ENCODE results near the gene FBXW5. TPM values are rescaled to one million over a fixed set of nuclear protein-coding genes. Genes with fewer than 3 reads are reported as not detected.

FBXW5 gene
- total RNA-seq, 1 donor: 157 TPM

DNA sequence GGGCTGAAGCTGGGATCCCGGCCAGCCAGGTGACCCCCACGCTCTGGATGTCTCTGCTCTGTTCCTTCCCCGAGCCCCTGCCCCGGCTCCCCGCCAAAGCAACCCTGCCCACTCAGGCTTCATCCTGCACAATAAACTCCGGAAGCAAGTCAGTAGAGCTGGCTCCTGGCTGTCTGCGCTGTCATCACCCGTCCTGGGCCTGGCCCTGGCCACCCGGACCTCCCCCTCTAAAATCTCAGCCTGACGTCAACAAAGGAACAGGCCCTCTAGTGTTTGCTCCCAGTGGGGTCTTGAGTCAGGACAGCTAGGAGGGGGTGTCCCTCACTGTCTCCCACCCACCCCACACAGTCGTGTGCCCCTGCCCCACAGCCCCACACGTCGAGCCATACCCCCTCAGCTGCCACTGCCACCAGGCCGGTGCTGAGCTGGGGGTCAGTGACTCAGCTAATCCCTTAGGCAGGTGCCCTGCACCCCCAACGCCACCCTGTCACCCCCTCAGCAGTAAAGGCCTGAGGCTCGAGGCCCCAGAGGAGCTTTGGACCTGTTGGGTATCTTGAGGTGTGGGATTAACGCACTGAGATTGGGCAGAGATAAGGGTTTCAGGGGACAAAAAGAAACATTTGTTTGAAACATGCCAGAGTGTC is 37.2 kb upstream of the FBXW5 start:
- Histone ChIP-seq H3K4me1 (ENCODE audit: insufficient read depth, low read length) (peaks cover 5% of the 10 kb centered on the region), H3K27me3 (ENCODE audit: insufficient read depth, low read length) (peaks cover 24% of the 10 kb centered on the region), H3K9me3 (ENCODE audit: low read depth, low read length) (no peaks in the 10 kb centered on the region), H3K27ac (ENCODE audit: low read depth, low read length) (no peak overlapping the region), H4K20me1 (ENCODE audit: insufficient read depth, low read length) (no peaks in the 10 kb centered on the region), H3K36me3 (ENCODE audit: insufficient read depth, low read length) (no peaks in the 10 kb centered on the region), H3K4me2 (ENCODE audit: insufficient read depth, low read length) (no peak overlapping the region), H3K79me2 (ENCODE audit: insufficient read depth, low read length) (no peaks in the 10 kb centered on the region), H3K4me3 (ENCODE audit: insufficient read depth, low read length) (no peak overlapping the region), H2AFZ (ENCODE audit: low read length) (no peak overlapping the region)
- no peak for DNase-seq (ENCODE audit: insufficient read length, low spot score, missing footprints)
- TF ChIP-seq, protein P1, sequence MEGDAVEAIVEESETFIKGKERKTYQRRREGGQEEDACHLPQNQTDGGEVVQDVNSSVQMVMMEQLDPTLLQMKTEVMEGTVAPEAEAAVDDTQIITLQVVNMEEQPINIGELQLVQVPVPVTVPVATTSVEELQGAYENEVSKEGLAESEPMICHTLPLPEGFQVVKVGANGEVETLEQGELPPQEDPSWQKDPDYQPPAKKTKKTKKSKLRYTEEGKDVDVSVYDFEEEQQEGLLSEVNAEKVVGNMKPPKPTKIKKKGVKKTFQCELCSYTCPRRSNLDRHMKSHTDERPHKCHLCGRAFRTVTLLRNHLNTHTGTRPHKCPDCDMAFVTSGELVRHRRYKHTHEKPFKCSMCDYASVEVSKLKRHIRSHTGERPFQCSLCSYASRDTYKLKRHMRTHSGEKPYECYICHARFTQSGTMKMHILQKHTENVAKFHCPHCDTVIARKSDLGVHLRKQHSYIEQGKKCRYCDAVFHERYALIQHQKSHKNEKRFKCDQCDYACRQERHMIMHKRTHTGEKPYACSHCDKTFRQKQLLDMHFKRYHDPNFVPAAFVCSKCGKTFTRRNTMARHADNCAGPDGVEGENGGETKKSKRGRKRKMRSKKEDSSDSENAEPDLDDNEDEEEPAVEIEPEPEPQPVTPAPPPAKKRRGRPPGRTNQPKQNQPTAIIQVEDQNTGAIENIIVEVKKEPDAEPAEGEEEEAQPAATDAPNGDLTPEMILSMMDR (IDR thresholded peaks at IDR 0.05; ENCODE audit: extremely low read depth, low read depth, low read length): no peak

GRCh38 chr9:136980669-136981478 is 36.3 kb upstream of the FBXW5 start:
- no peak overlapping the region for H3K4me2 ChIP-seq (ENCODE audit: insufficient read depth, low read length)
- no peaks in the 10 kb centered on the region for H4K20me1 ChIP-seq (ENCODE audit: insufficient read depth, low read length)
- H3K27ac ChIP-seq (ENCODE audit: low read depth, low read length): no peak overlapping the region
- H3K4me1 ChIP-seq (ENCODE audit: insufficient read depth, low read length): peaks cover 5% of the 10 kb centered on the region
- no peak for DNase-seq (ENCODE audit: insufficient read length, low spot score, missing footprints)
- H3K4me3 ChIP-seq (ENCODE audit: insufficient read depth, low read length): no peak overlapping the region
- H3K36me3 ChIP-seq (ENCODE audit: insufficient read depth, low read length): no peaks in the 10 kb centered on the region
- H2AFZ ChIP-seq (ENCODE audit: low read length): no peak overlapping the region
- H3K79me2 ChIP-seq (ENCODE audit: insufficient read depth, low read length): no peaks in the 10 kb centered on the region
- TF ChIP-seq, protein P1 (IDR thresholded peaks at IDR 0.05; ENCODE audit: extremely low read depth, low read depth, low read length): no peak
- H3K9me3 ChIP-seq (ENCODE audit: low read depth, low read length): no peaks in the 10 kb centered on the region
- H3K27me3 ChIP-seq (ENCODE audit: insufficient read depth, low read length): peaks cover 19% of the 10 kb centered on the region

- Histone ChIP-seq H2AFZ (ENCODE audit: low read length) (no peak overlapping the region), H3K4me1 (ENCODE audit: insufficient read depth, low read length) (peaks cover 5% of the 10 kb centered on the region), H3K9me3 (ENCODE audit: low read depth, low read length) (no peaks in the 10 kb centered on the region), H3K27me3 (ENCODE audit: insufficient read depth, low read length) (peaks cover 12% of the 10 kb centered on the region), H3K4me2 (ENCODE audit: insufficient read depth, low read length) (no peak overlapping the region), H4K20me1 (ENCODE audit: insufficient read depth, low read length) (no peaks in the 10 kb centered on the region), H3K27ac (ENCODE audit: low read depth, low read length) (no peak overlapping the region), H3K36me3 (ENCODE audit: insufficient read depth, low read length) (no peaks in the 10 kb centered on the region), H3K79me2 (ENCODE audit: insufficient read depth, low read length) (no peaks in the 10 kb centered on the region), H3K4me3 (ENCODE audit: insufficient read depth, low read length) (no peak overlapping the region)
- TF ChIP-seq, protein P1 (IDR thresholded peaks at IDR 0.05; ENCODE audit: extremely low read depth, low read depth, low read length): no peak
- no peak for DNase-seq (ENCODE audit: insufficient read length, low spot score, missing footprints)
Measured at GRCh38 chr9:136979769-136980587, 35.4 kb upstream of the FBXW5 start.

All from osteoblast (primary cell).